OCI-LY1 (cell line): ENCODE measurements around the gene PCSK4.

Source experiments
- H2AFZ ChIP-seq: fragments of 200-600 bp; sonication (generic), shearing (Covaris generic); 2 replicates; pipeline ENCODE4 v1.6.0; 2014; ENCODE audit warnings: antibody characterized with exemption, mild to moderate bottlenecking, low read length
- H3F3A ChIP-seq: fragments of 200-600 bp; sonication (generic), shearing (Covaris generic); 2 replicates; pipeline ENCODE4 v1.6.0; 2014; ENCODE audit warnings: mild to moderate bottlenecking, antibody characterized with exemption, low read length, moderate library complexity; ENCODE audit not compliant: insufficient read depth
- H3K27ac ChIP-seq: fragments of 200-600 bp; sonication (generic); 2 replicates; pipeline ENCODE4 v1.5.1; 2014; ENCODE audit warnings: low read length, mixed run types, mild to moderate bottlenecking, low read depth; ENCODE audit not compliant: poor library complexity, severe bottlenecking
- H3K27me3 ChIP-seq: fragments of 200-600 bp; sonication (generic); 2 replicates; pipeline ENCODE4 v1.6.0; 2014; ENCODE audit warnings: antibody characterized with exemption, mild to moderate bottlenecking, low read length, moderate library complexity; ENCODE audit not compliant: insufficient read depth
- H3K36me3 ChIP-seq: fragments of 200-600 bp; sonication (generic); 2 replicates; pipeline ENCODE4 v1.6.1; 2014; ENCODE audit warnings: mild to moderate bottlenecking, antibody characterized with exemption, low read length, moderate library complexity, mixed read lengths; ENCODE audit not compliant: insufficient read depth
- H3K4me1 ChIP-seq: fragments of 200-600 bp; sonication (generic); 2 replicates; pipeline ENCODE4 v1.5.1; 2014; ENCODE audit warnings: mild to moderate bottlenecking, low read length, moderate library complexity; ENCODE audit not compliant: insufficient read depth, severe bottlenecking
- H3K4me2 ChIP-seq: fragments of 200-600 bp; sonication (generic), shearing (Covaris generic); 2 replicates; pipeline ENCODE4 v1.6.1; 2014; ENCODE audit warnings: low read length
- H3K4me3 ChIP-seq: fragments of 200-600 bp; sonication (generic); 2 replicates; pipeline ENCODE4 v1.5.1; 2014; ENCODE audit warnings: low read length, low read depth, mild to moderate bottlenecking, mixed read lengths; ENCODE audit not compliant: poor library complexity, severe bottlenecking
- H3K79me2 ChIP-seq: fragments of 200-600 bp; shearing (Covaris generic); 2 replicates; pipeline ENCODE4 v1.6.1; 2016; ENCODE audit warnings: mixed run types, low read length, mixed read lengths; ENCODE audit not compliant: insufficient read depth
- H3K9ac ChIP-seq: fragments of 200-600 bp; sonication (generic), shearing (Covaris generic); 2 replicates; pipeline ENCODE4 v1.6.1; 2014; ENCODE audit warnings: mild to moderate bottlenecking, low read length, mixed read lengths
- H3K9me2 ChIP-seq: fragments of 200-600 bp; sonication (generic), shearing (Covaris generic); 2 replicates; pipeline ENCODE4 v1.6.1; 2014; ENCODE audit warnings: low read depth, mild to moderate bottlenecking, low read length, mixed read lengths
- H3K9me3 ChIP-seq: fragments of 200-600 bp; shearing (Covaris generic); 2 replicates; pipeline ENCODE4 v1.6.1; 2014; ENCODE audit warnings: low read length, mixed read lengths
- H4K20me1 ChIP-seq: fragments of 200-600 bp; sonication (generic), shearing (Covaris generic); 2 replicates; pipeline ENCODE4 v1.6.0; 2016; ENCODE audit warnings: mild to moderate bottlenecking, low read length; ENCODE audit not compliant: insufficient read depth
- CTCF ChIP-seq: fragments of 200-600 bp; sonication (generic), shearing (Covaris generic); IDR thresholded peaks from 2 replicates; pipeline ENCODE4 v1.5.1; 2017; ENCODE audit warnings: mild to moderate bottlenecking, antibody characterized with exemption, low read length, moderate library complexity, mixed read lengths
- EZH2 ChIP-seq: fragments of 200-600 bp; sonication (generic), shearing (Covaris generic); IDR thresholded peaks from 2 replicates; pipeline ENCODE4 v1.8.0; 2017; ENCODE audit warnings: borderline replicate concordance, mixed run types, mild to moderate bottlenecking, antibody characterized with exemption, low read length, moderate library complexity, mixed read lengths

PCSK4 gene

DNA sequence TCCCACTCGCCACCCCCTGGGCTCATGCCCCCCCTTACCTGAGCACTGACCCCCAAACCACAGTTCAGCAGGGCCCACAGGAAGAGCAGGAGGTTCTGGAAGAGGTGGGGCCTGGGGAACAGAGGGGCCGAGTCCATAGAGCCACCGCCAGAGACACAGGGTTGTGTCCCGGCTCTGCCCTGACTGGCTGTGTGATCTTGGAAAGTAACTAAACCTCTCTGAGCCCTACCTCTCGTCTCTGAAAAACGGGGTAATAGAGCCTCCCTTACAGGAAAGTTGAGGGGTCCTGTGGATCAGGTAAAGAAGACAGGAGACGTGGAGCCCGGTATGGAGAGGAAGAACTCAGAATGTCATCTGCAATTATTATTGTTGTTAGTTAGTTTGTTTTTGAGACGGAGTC, 20.7 kb upstream of the PCSK4 start:
- Histone ChIP-seq H3F3A (no peaks in the 10 kb centered on the region), H4K20me1 (no peaks in the 10 kb centered on the region), H3K27me3 (peaks cover 8% of the 10 kb centered on the region), H3K79me2 (no peaks in the 10 kb centered on the region), H3K36me3 (no peaks in the 10 kb centered on the region), H3K4me2 (no peak overlapping the region), H3K9me3 (no peaks in the 10 kb centered on the region), H3K27ac (no peak overlapping the region), H3K9ac (no peak overlapping the region), H3K4me1 (no peaks in the 10 kb centered on the region), H2AFZ (no peak overlapping the region), H3K4me3 (no peak overlapping the region), H3K9me2 (no peaks in the 10 kb centered on the region)
- TF ChIP-seq EZH2, result no peak
- TF ChIP-seq CTCF, result no peak

DNA sequence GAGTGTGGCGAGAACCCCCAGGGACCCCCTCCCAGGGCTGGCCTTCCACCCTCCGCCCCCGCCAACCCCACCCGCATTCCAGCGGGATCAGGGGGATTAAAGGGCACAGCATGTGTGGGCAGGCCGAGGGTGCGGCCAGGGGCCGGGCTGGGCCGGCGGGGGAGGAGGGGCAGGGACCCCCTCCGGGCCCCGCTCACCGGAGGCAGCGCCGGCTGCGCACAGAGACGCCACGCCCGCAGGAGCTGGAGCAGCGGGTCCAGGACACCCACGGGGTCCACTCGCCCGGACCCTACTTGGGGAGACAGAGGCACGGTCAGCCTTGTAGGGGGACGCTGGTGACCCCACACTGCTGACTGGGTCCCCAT, 20.3 kb upstream of the PCSK4 start:
- no peak overlapping the region for H3K4me2 ChIP-seq
- H3K4me3 ChIP-seq, result no peak overlapping the region

DNA sequence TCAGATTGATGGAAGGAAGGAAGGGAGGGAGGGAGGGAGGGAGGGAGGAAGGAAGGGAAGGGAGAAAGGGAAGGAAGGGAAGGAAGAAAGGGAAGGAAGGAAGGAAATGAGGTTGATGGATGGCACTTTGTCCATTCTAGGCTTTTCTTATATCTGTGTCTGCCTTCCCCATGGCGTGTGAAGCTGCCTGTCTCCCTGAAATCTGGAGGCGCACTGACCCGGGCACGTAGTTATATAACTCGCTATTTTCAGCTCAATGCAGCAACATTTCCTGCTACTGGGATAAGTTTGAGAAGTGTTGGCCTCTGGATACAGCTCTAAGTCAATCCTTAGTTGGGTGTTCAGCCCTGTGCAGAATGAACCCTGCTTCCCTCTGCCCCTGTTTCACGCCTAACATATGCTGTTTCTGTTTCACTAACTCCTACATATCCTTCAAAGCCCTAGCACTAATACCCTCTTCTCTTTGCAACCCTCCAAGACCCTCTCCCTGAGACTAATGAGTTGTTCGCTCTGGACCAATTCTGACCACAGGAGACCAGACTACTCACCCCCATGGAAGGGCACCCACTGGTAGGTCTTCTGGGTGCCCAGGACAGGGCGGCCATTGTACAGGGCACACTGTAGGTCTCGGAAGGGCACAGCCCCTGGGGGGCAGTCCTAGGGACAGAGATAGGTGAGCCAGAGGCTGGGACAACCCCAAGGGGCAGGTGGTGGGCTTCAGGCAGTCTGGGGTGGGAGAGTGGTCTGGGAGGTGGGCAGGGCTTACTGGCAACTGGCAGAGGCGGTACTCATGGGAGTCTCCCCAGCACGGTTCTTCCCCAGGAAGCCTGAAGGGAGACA, 19.7 kb upstream of the PCSK4 start:
- H3K4me3 ChIP-seq, result no peak overlapping the region
- no peaks in the 10 kb centered on the region for H4K20me1 ChIP-seq
- H3K79me2 ChIP-seq, result no peaks in the 10 kb centered on the region
- no peaks in the 10 kb centered on the region for H3F3A ChIP-seq
- H3K27me3 ChIP-seq, result peaks cover 2% of the 10 kb centered on the region
- no peaks in the 10 kb centered on the region for H3K36me3 ChIP-seq
- H3K4me1 ChIP-seq, result no peaks in the 10 kb centered on the region
- H3K9me2 ChIP-seq, result no peaks in the 10 kb centered on the region
- no peak overlapping the region for H3K4me2 ChIP-seq
- no peak overlapping the region for H3K9ac ChIP-seq
- TF ChIP-seq CTCF, result no peak
- TF ChIP-seq EZH2, result no peak
- no peak overlapping the region for H3K27ac ChIP-seq
- H2AFZ ChIP-seq, result no peak overlapping the region
- H3K9me3 ChIP-seq, result no peaks in the 10 kb centered on the region

More for the DNA sequence above, 20.3 kb upstream of the PCSK4 start:
- Histone ChIP-seq H3K9me2 (no peaks in the 10 kb centered on the region), H4K20me1 (no peaks in the 10 kb centered on the region), H3K36me3 (no peaks in the 10 kb centered on the region), H3K4me1 (no peaks in the 10 kb centered on the region), H3K9me3 (no peaks in the 10 kb centered on the region), H3K79me2 (no peaks in the 10 kb centered on the region), H3K27ac (no peak overlapping the region), H3K9ac (no peak overlapping the region), H2AFZ (no peak overlapping the region), H3F3A (no peaks in the 10 kb centered on the region), H3K27me3 (peaks cover 8% of the 10 kb centered on the region)
- no peak for TF ChIP-seq CTCF
- TF ChIP-seq EZH2, result no peak
